A549 (cell line): ENCODE data around the gene SLC27A6. TPM values are rescaled to one million over a fixed set of nuclear protein-coding genes. Genes with fewer than 3 reads are reported as not detected.
"Not testable (repeated sequence)": the region's sequence is repeated elsewhere in the genome, so short reads cannot be mapped to it uniquely, and the experiment has no call there.

ENCODE experiments used
- ATAC-seq, 2 experiments: fragments of 200-7000 bp in 1 of 2; fragments of >200 bp in 1 of 2; cut with Nextera tagmentation in 1 of 2; cut with Tn5 transposase in 1 of 2; 3 replicates each; pipeline versions ENCODE4 v1.8.0 to v1.9.1; 2018 to 2020; ENCODE audit warnings: mild to moderate bottlenecking in 1 of 2, moderate library complexity in 1 of 2
- CTCF ChIA-PET: fragments of 300-600 bp; sonication (Branson Sonifier 250); formaldehyde crosslinking; extraction: SDS; loops from one replicate; lab custom pipeline; 2021; ENCODE audit warnings: antibody characterized with exemption, inconsistent platforms; lab: Yijun Ruan, JAX
- POLR2A ChIA-PET: fragments of 350-600 bp; formaldehyde crosslinking; extraction: SDS; loops from one replicate; lab custom pipeline; 2021; ENCODE audit warnings: antibody characterized with exemption, inconsistent platforms; lab: Yijun Ruan, JAX
- DNase-seq, 2 experiments: peaks; one replicate each; pipeline versions ENCODE4 v3.0.0 to v3.0.0-alpha.2; 2011 to 2016; ENCODE audit warnings: low read depth in 1 of 2, low spot score in 1 of 2
- FAIRE-seq: peaks from 2 replicates; lab custom pipeline; 2011; peaks lifted over from hg19 to GRCh38; lab: Jason Lieb, UNC
- H3K27ac ChIP-seq, 2 experiments: fragments of >200 bp; sonication (Bioruptor Twin); formaldehyde crosslinking; 3 replicates each; pipeline ENCODE4 v1.5.1; 2016 to 2017
- H3K4me1 ChIP-seq: fragments of >200 bp; sonication (Bioruptor Twin); formaldehyde crosslinking; 3 replicates; pipeline ENCODE4 v1.6.1; 2016
- H3K4me2 ChIP-seq: fragments of >200 bp; sonication (Bioruptor Twin); formaldehyde crosslinking; 3 replicates; pipeline ENCODE4 v1.6.1; 2016
- H3K4me3 ChIP-seq: fragments of >200 bp; sonication (Bioruptor Twin); formaldehyde crosslinking; 3 replicates; pipeline ENCODE4 v1.5.1; 2016
- H3K9me3 ChIP-seq: fragments of >200 bp; sonication (Bioruptor Twin); formaldehyde crosslinking; 3 replicates; pipeline ENCODE4 v1.6.1; 2016
- ESRRA ChIP-seq: fragments of 150-350 bp; IDR thresholded peaks from 2 replicates; pipeline ENCODE4 v1.6.1; 2014; ENCODE audit warnings: mild to moderate bottlenecking, low read length, borderline replicate concordance
- FOSL2 ChIP-seq, 2 experiments: fragments of 450-650 bp in 1 of 2; fragments of >200 bp in 1 of 2; sonication (Bioruptor Twin) in 1 of 2; formaldehyde crosslinking; IDR thresholded peaks; 2 replicates each; pipeline versions ENCODE4 v1.5.0 to v1.6.1; 2016 to 2020; ENCODE audit warnings: mild to moderate bottlenecking in 1 of 2, moderate library complexity in 1 of 2
- HOXA7 ChIP-seq: fragments of 250-450 bp; sonication (Bioruptor Pico); IDR thresholded peaks from 2 replicates; pipeline ENCODE4 v1.5.0; 2020; ENCODE audit warnings: mild to moderate bottlenecking, moderate library complexity
- KDM1A ChIP-seq: fragments of 200-600 bp; sonication (generic); IDR thresholded peaks from 2 replicates; pipeline ENCODE4 v1.6.1; 2016; ENCODE audit warnings: low read depth, mild to moderate bottlenecking
- MAX ChIP-seq: IDR thresholded peaks from 2 replicates; pipeline ENCODE4 v1.6.1; 2012
- NFE2L2 ChIP-seq: fragments of 150-350 bp; conservative IDR thresholded peaks from 2 replicates; pipeline ENCODE4 v1.6.1; 2014; ENCODE audit warnings: low read length
- NR3C1 ChIP-seq: fragments of >200 bp; sonication (Bioruptor Twin); formaldehyde crosslinking; IDR thresholded peaks from 3 replicates; pipeline ENCODE4 v1.6.1; 2017
- RARB ChIP-seq: fragments of 250-450 bp; sonication (Bioruptor Pico); IDR thresholded peaks from 2 replicates; pipeline ENCODE4 v1.8.0; 2021; ENCODE audit warnings: mild to moderate bottlenecking, moderate library complexity
- SREBF2 ChIP-seq: fragments of 450-650 bp; IDR thresholded peaks from 2 replicates; pipeline ENCODE4 v1.6.1; 2014; ENCODE audit warnings: mild to moderate bottlenecking, moderate library complexity
- WGBS: methylation state at CpG from one replicate; pipeline ENCODE4 v1.1.6; 2017; ENCODE audit errors: missing lambda C conversion rate; 5-methylcytosine and 5-hydroxymethylcytosine counted together
- polyA plus RNA-seq, 4 experiments: library from polyadenylated mRNA; depleted of rRNA in 3 of 4; stranded (reverse); fragments of >200 nt; fragmentation: RNase III in 1 of 4; extraction: RNeasy Plus Mini Kit Qiagen cat#74134 plus additional on column Dnase treatment in 1 of 4; gene quantifications; 2 replicates in 3 of 4; 3 replicates in 1 of 4; pipeline ENCODE4 v1.2.3, GENCODE V29; 2011 to 2017
- TF ChIP-seq, protein P1 (sequence below): IDR thresholded peaks from 2 replicates; pipeline ENCODE4 v1.6.1; 2012; ENCODE audit warnings: low read depth, borderline replicate concordance
- TF ChIP-seq, protein P2 (sequence below): fragments of 150-350 bp; IDR thresholded peaks from 2 replicates; pipeline ENCODE4 v1.6.1; 2014; ENCODE audit warnings: low read depth, mild to moderate bottlenecking, low read length

SLC27A6 gene
- polyA plus RNA-seq, 2 of the 4 experiments (the other 2 are of a cell fraction), result 0.05 TPM; not detected in 1

DNA sequence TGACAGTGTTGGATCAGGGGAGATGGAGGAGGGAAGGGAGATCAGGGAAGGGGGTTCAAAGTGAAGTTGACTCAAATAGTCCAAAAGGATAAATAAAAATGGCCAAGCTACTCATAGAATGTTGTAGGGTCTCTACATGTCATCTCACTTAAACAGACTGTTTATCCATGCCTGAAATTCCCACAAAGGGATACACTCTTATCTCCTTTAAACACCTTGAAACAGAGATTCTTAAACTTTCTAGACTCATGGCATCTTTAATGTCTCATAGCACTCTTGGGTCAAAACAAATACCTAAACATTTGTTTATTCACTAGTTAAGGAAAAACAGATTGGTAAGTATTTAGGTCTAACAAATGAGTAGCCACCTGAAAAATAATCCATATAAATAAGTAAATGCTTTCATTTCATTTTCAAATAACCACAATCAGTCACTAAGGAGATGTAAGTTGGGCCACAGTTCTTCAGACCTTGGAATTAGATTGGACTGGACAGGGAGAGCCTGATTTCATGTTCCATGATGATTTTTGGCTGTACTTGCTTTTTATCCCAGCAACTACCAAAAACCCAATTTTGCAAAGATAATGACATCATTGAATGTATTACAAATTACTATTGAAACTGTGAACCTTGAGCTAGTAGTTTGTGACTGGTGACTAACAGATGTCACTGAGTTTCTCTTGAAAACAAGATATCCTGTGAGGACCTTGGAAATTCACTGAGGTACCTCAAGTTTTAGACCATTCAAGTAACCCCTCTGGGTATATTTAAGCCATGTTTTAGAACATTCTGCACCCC lies 66.8 kb downstream of the SLC27A6 start:
- H3K27ac ChIP-seq, result no peak overlapping the region
- H3K4me3 ChIP-seq, result no peak overlapping the region
- FAIRE-seq (no peak), DNase-seq (no peak), ATAC-seq (no peak)
- TF ChIP-seq, protein P1, sequence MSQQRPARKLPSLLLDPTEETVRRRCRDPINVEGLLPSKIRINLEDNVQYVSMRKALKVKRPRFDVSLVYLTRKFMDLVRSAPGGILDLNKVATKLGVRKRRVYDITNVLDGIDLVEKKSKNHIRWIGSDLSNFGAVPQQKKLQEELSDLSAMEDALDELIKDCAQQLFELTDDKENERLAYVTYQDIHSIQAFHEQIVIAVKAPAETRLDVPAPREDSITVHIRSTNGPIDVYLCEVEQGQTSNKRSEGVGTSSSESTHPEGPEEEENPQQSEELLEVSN, result no peak
- TF ChIP-seq NR3C1 (no peak), KDM1A (no peak), FOSL2 (IDR thresholded peaks at IDR 0.05) (no peak), FOSL2 (CRISPR knock-in tag; IDR thresholded peaks at IDR 0.05) (no peak)
- no peaks in the 10 kb centered on the region for H3K9me3 ChIP-seq
- no peak overlapping the region for H3K4me2 ChIP-seq
- ChIA-PET POLR2A (no interaction called here), CTCF (no interaction called here)
- no peaks in the 10 kb centered on the region for H3K4me1 ChIP-seq

DNA sequence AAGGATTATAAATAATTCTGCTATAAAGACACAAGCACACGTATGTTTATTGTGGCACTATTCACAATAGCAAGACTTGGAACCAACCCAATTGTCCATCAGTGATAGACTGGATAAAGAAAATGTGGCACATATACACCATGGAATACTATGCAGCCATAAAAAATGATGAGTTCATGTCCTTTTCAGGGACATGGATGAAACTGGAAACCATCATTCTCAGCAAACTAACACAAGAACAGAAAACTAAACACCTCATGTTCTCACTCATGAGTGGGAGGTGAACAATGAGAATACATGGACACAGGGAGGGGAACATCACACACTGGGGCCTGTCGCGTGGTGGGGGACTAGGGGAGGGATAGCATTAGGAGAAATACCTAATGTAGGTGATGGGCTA lies 71.0 kb downstream of the SLC27A6 start:
- WGBS, result 44% methylated on average over 3 of the region's 3 CpGs
- H3K9me3 ChIP-seq, CTCF ChIA-PET, H3K27ac ChIP-seq, POLR2A ChIA-PET, H3K4me3 ChIP-seq, H3K4me1 ChIP-seq, FAIRE-seq, DNase-seq, H3K4me2 ChIP-seq, ATAC-seq: not testable (repeated sequence)

- no peak for ATAC-seq
- H3K4me3 ChIP-seq, result no peak overlapping the region
- TF ChIP-seq NFE2L2, result no peak
- no peak for FAIRE-seq
- H3K9me3 ChIP-seq, result no peaks in the 10 kb centered on the region
- no peak overlapping the region for H3K4me2 ChIP-seq
- DNase-seq, result no peak
- H3K4me1 ChIP-seq, result no peaks in the 10 kb centered on the region
- 19% methylated on average over 4 of the region's 4 CpGs for WGBS
- ChIA-PET POLR2A (no interaction called here), CTCF (no interaction called here)
- H3K27ac ChIP-seq, result no peak overlapping the region
Observed at GRCh38 chr5:129041196-129041881, 76.1 kb downstream of the SLC27A6 start.

- Histone ChIP-seq H3K27ac (no peak overlapping the region), H3K4me3 (no peak overlapping the region), H3K4me2 (no peak overlapping the region), H3K9me3 (no peaks in the 10 kb centered on the region), H3K4me1 (no peaks in the 10 kb centered on the region)
- ATAC-seq, result no peak
- no peak for FAIRE-seq
- 21% methylated on average over 4 of the region's 4 CpGs for WGBS
- ChIA-PET CTCF (no interaction called here), POLR2A (no interaction called here)
- no peak for TF ChIP-seq RARB (CRISPR knock-in tag)
- TF ChIP-seq HOXA7 (CRISPR knock-in tag), result no peak
- no peak for TF ChIP-seq SREBF2
- no peak for TF ChIP-seq ESRRA
- no peak for DNase-seq
Observed at GRCh38 chr5:129042306-129042705, 77.0 kb downstream of the SLC27A6 start.

DNA sequence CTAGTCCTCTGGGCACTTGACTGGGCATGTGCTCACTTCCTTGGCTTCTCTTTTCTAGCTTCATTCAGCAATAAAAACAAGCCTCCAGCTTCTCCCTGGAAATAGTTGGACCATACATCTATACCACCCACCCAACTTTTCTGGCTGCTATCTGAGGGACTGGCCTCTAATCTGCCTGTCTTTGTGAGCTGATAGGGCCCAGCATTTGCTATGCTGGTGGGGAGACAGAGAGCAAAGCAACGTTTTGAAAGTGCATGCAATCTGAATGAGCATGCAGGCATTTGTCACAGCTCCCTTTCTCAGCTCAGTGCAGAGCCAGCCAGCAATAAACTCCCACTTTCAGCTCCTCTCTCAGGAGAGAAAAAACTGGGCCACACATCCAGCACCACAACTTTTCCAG lies 78.6 kb downstream of the SLC27A6 start:
- POLR2A ChIA-PET, result no interaction called here
- Histone ChIP-seq H3K27ac (no peak overlapping the region), H3K4me1 (no peaks in the 10 kb centered on the region), H3K4me2 (no peak overlapping the region), H3K9me3 (no peaks in the 10 kb centered on the region), H3K4me3 (no peak overlapping the region)
- CTCF ChIA-PET, result no interaction called here
- FAIRE-seq (no peak), ATAC-seq (no peak), DNase-seq (no peak)
- TF ChIP-seq, protein P2, sequence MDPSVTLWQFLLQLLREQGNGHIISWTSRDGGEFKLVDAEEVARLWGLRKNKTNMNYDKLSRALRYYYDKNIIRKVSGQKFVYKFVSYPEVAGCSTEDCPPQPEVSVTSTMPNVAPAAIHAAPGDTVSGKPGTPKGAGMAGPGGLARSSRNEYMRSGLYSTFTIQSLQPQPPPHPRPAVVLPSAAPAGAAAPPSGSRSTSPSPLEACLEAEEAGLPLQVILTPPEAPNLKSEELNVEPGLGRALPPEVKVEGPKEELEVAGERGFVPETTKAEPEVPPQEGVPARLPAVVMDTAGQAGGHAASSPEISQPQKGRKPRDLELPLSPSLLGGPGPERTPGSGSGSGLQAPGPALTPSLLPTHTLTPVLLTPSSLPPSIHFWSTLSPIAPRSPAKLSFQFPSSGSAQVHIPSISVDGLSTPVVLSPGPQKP, result no peak
- no peak for TF ChIP-seq HOXA7 (CRISPR knock-in tag)
- no peak for TF ChIP-seq MAX
- 0% methylated on average over 1 of the region's 1 CpG for WGBS
